Measurements from ENCODE around the gene TFDP2. TPM values are rescaled to one million over a fixed set of nuclear protein-coding genes. Genes with fewer than 3 reads are reported as not detected.
"Not testable (repeated sequence)": the region's sequence is repeated elsewhere in the genome, so short reads cannot be mapped to it uniquely, and the experiment has no call there.

The TFDP2 gene
- total and polyA plus RNA-seq, 2 donors (not counting 1 experiment from before 2014, with no cell fraction given) = 5.5 to 31.7 TPM

DNA sequence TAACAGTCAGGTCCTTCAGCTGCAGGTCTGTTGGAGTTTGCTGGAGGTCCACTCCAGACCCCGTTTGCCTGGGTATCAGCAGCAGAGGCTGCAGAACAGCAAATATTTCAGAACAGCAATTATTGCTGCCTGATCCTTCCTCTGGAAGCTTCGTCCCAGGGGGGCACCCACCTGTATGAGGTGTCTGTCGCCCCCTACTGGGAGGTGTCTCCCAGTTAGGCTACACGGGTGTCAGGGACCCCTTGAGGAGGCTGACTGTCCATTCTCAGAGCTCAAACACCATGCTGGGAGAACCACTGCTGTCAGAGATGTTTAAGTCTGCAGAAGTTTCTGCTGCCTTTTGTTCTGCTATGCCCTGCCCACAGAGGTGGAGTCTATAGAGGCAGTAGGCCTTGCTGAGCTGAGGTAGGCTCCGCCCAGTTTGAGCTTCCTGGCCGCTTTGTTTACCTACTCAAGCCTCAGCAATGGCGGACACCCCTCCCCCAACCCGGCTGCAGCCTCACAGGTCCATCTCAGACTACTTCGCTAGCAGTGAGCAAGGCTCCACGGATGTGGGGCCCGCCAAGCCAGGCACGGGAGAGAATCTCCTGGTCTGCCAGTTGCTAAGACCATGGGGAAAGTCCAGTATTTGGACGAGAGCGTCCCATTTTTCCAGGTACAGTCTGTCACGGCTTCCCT lies 8.6 kb downstream of the TFDP2 start:
- H3K27me3 ChIP-seq (replicated peaks in 1 of 4; ENCODE audit: control extremely low read depth in 1 of 4, control insufficient read depth in 3 of 4, insufficient read depth in 4 of 4, low read length in 3 of 4); DNase-seq; H3K27ac Mint-ChIP-seq; H3K4me3 ChIP-seq (ENCODE audit: control extremely low read depth in 1 of 5, extremely low read depth in 1 of 5, insufficient read depth in 1 of 5, low read depth in 2 of 5, low read length in 4 of 5); H4K20me1 ChIP-seq (ENCODE audit: control insufficient read depth, insufficient read depth, low read length, poor library complexity, severe bottlenecking); H3K27ac ChIP-seq (ENCODE audit: low read length in 2 of 2); intact Hi-C loops (cut with micrococcal nuclease); H3K36me3 ChIP-seq (replicated peaks in 1 of 2; ENCODE audit: control extremely low read depth in 1 of 2, control insufficient read depth in 1 of 2, extremely low read depth in 1 of 2, insufficient read depth in 2 of 2, low read length in 1 of 2); POLR2A ChIA-PET; H3K4me1 Mint-ChIP-seq; ATAC-seq (ENCODE audit: low read depth); H3K4me3 Mint-ChIP-seq; H3K4me2 ChIP-seq (replicated peaks; ENCODE audit: low read depth, low read length, poor library complexity, severe bottlenecking); H2AFZ ChIP-seq (ENCODE audit: insufficient read depth, low read depth, low read length, poor library complexity, severe bottlenecking); H3K9ac ChIP-seq (ENCODE audit: low read length); CTCF ChIA-PET; H3K9me3 ChIP-seq (ENCODE audit: control extremely low read depth in 1 of 3, control insufficient read depth in 2 of 3, insufficient read depth in 1 of 3, low read length in 2 of 3); H3K4me1 ChIP-seq (ENCODE audit: control insufficient read depth in 2 of 2, insufficient read depth in 2 of 2, low read length in 2 of 2); H3K27me3 Mint-ChIP-seq; H3K9me3 Mint-ChIP-seq (ENCODE audit: insufficient read depth): not testable (repeated sequence)
- WGBS (ENCODE audit: insufficient coverage) = 92% methylated on average over 14 of the region's 15 CpGs
- H3K79me2 ChIP-seq (ENCODE audit: control insufficient read depth, insufficient read depth, low read length) = peaks cover 41% of the 10 kb centered on the region

GRCh38 chr3:142137089-142137488 lies 12.3 kb downstream of the TFDP2 start:
- H3K27me3 Mint-ChIP-seq, H3K4me3 Mint-ChIP-seq, H3K27ac Mint-ChIP-seq: not testable (repeated sequence)

More at GRCh38 chr3:142137089-142137488, 12.3 kb downstream of the TFDP2 start:
- H3K27ac ChIP-seq (ENCODE audit: low read length in 2 of 2); POLR2A ChIA-PET; H3K36me3 ChIP-seq (replicated peaks in 1 of 2; ENCODE audit: control extremely low read depth in 1 of 2, control insufficient read depth in 1 of 2, extremely low read depth in 1 of 2, insufficient read depth in 2 of 2, low read length in 1 of 2); H3K27me3 ChIP-seq (replicated peaks in 1 of 4; ENCODE audit: control extremely low read depth in 1 of 4, control insufficient read depth in 3 of 4, insufficient read depth in 4 of 4, low read length in 3 of 4); DNase-seq; H3K9me3 Mint-ChIP-seq (ENCODE audit: insufficient read depth); H4K20me1 ChIP-seq (ENCODE audit: control insufficient read depth, insufficient read depth, low read length, poor library complexity, severe bottlenecking); ATAC-seq (ENCODE audit: low read depth); H3K9ac ChIP-seq (ENCODE audit: low read length); H2AFZ ChIP-seq (ENCODE audit: insufficient read depth, low read depth, low read length, poor library complexity, severe bottlenecking); H3K4me1 Mint-ChIP-seq; H3K4me1 ChIP-seq (ENCODE audit: control insufficient read depth in 2 of 2, insufficient read depth in 2 of 2, low read length in 2 of 2); H3K9me3 ChIP-seq (ENCODE audit: control extremely low read depth in 1 of 3, control insufficient read depth in 2 of 3, insufficient read depth in 1 of 3, low read length in 2 of 3); H3K4me3 ChIP-seq (ENCODE audit: control extremely low read depth in 1 of 5, extremely low read depth in 1 of 5, insufficient read depth in 1 of 5, low read depth in 2 of 5, low read length in 4 of 5); H3K4me2 ChIP-seq (replicated peaks; ENCODE audit: low read depth, low read length, poor library complexity, severe bottlenecking); intact Hi-C loops (cut with micrococcal nuclease): not testable (repeated sequence)
- no CpG with 5 or more reads among the region's 2 CpGs for WGBS (ENCODE audit: insufficient coverage)
- CTCF ChIA-PET = interaction anchor here (0.6 kb wide), 1 partner anchor 43 kb away, joined by 4 read pairs; no protein-coding TSS in a partner anchor
- H3K79me2 ChIP-seq (ENCODE audit: control insufficient read depth, insufficient read depth, low read length) = peaks cover 13% of the 10 kb centered on the region
